Small intestine (tissue), 7 donors: ENCODE measurements around the gene INSC. TPM values are rescaled to one million over a fixed set of nuclear protein-coding genes. Genes with fewer than 3 reads are reported as not detected.

Experiments used
- DNase-seq, 2 donors: peaks; one replicate each; pipeline versions ENCODE4 v3.0.0 to v3.0.0-alpha.2; 2013
- FAIRE-seq: peaks from 2 replicates; lab custom pipeline; 2012; peaks lifted over from hg19 to GRCh38; lab: Jason Lieb, UNC
- H3K27ac ChIP-seq, 3 donors: one replicate each; pipeline ENCODE4 v1.5.1; 2013; ENCODE audit warnings: low read length in 2 of 3, mild to moderate bottlenecking in 2 of 3, control low read depth in 1 of 3, inconsistent platforms in 1 of 3, low read depth in 1 of 3, moderate library complexity in 1 of 3
- H3K27me3 ChIP-seq, 3 donors: one replicate each; pipeline ENCODE4 v1.6.1; 2013; ENCODE audit warnings: low read length in 3 of 3, inconsistent platforms in 1 of 3; ENCODE audit not compliant: control insufficient read depth in 3 of 3, insufficient read depth in 3 of 3
- H3K36me3 ChIP-seq, 3 donors: one replicate each; pipeline ENCODE4 v1.6.1; 2013; ENCODE audit warnings: low read length in 3 of 3, inconsistent platforms in 1 of 3, low read depth in 1 of 3, mild to moderate bottlenecking in 1 of 3, moderate library complexity in 1 of 3; ENCODE audit not compliant: control insufficient read depth in 3 of 3, insufficient read depth in 2 of 3
- H3K4me1 ChIP-seq, 3 donors: one replicate each; pipeline ENCODE4 v1.6.1; 2013; ENCODE audit warnings: low read length in 2 of 3, inconsistent platforms in 1 of 3, low read depth in 1 of 3, mild to moderate bottlenecking in 1 of 3, moderate library complexity in 1 of 3; ENCODE audit not compliant: control insufficient read depth in 3 of 3, insufficient read depth in 2 of 3
- H3K4me3 ChIP-seq, 3 donors: one replicate each; pipeline ENCODE4 v1.5.1; 2013; ENCODE audit warnings: low read length in 3 of 3, control low read depth in 1 of 3, inconsistent platforms in 1 of 3, low read depth in 1 of 3, mild to moderate bottlenecking in 1 of 3, moderate library complexity in 1 of 3
- H3K9me3 ChIP-seq, 2 donors: one replicate each; pipeline ENCODE4 v1.6.1; 2013; ENCODE audit warnings: low read depth in 1 of 2, low read length in 1 of 2; ENCODE audit not compliant: control insufficient read depth in 2 of 2, insufficient read depth in 1 of 2
- WGBS, 3 donors: extraction: QIAGEN DNeasy Blood & Tissue Kit; methylation state at CpG; one replicate each; pipeline ENCODE4 v1.1.7; 2013; 5-methylcytosine and 5-hydroxymethylcytosine counted together
- polyA plus RNA-seq, 4 donors: library from polyadenylated mRNA; stranded (reverse) in 3 of 4; unstranded in 1 of 4; fragments of 200-250 nt in 3 of 4; fragments of 120-200 nt in 1 of 4; gene quantifications; one replicate each; pipeline versions ENCODE4 v1.2.1 to v1.2.3, GENCODE V29; 2013
- donor health status: healthy with polysubstance abuse.
- donor health status: control.
- donor health status: control.
- donor health status: Bipolar disorder and iron deficiency.
- donor health status: healthy.

INSC gene
- polyA plus RNA-seq, 4 donors = 1.4 to 3.8 (median 1.9) TPM; not detected in 1

GRCh38 chr11:15228331-15228849 lies 113.7 kb downstream of the INSC start:
- 75 to 92% (median 85%) methylated on average over 8 of the region's 8 CpGs for WGBS, 3 donors
- FAIRE-seq (no peak), DNase-seq (no peak)
- no peaks in the 10 kb centered on the region for H3K9me3 ChIP-seq
- H3K4me1 ChIP-seq = no peaks in the 10 kb centered on the region
- no peak overlapping the region for H3K27ac ChIP-seq
- H3K36me3 ChIP-seq = no peaks in the 10 kb centered on the region
- no peak overlapping the region for H3K4me3 ChIP-seq
- H3K27me3 ChIP-seq = peaks cover 0 to 3% (median 0%) of the 10 kb centered on the region in 3 donors

- no peak for DNase-seq
- Histone ChIP-seq H3K4me1 (no peaks in the 10 kb centered on the region), H3K27me3 (peaks cover 0 to 3% (median 0%) of the 10 kb centered on the region in 3 donors), H3K4me3 (no peak overlapping the region), H3K36me3 (no peaks in the 10 kb centered on the region), H3K27ac (no peak overlapping the region), H3K9me3 (no peaks in the 10 kb centered on the region)
- 15 to 71% (median 63%) methylated on average over 2 of the region's 2 CpGs for WGBS, 3 donors
- FAIRE-seq = no peak
These were observed 114.3 kb downstream of the INSC start for GRCh38 chr11:15229069-15229468.

- no peaks in the 10 kb centered on the region for H3K9me3 ChIP-seq
- 72 to 74% (median 73%) methylated on average over 4 of the region's 4 CpGs for WGBS, 3 donors
- no peak overlapping the region for H3K27ac ChIP-seq
- no peak for FAIRE-seq
- H3K27me3 ChIP-seq = peaks cover 0 to 2% (median 0%) of the 10 kb centered on the region in 3 donors
- no peaks in the 10 kb centered on the region for H3K4me1 ChIP-seq
- DNase-seq = no peak
- H3K4me3 ChIP-seq = no peak overlapping the region
- no peaks in the 10 kb centered on the region for H3K36me3 ChIP-seq
These were observed 117.8 kb downstream of the INSC start for GRCh38 chr11:15232496-15232895.

GRCh38 chr11:15233371-15234165 lies 118.8 kb downstream of the INSC start:
- no peak for DNase-seq
- Histone ChIP-seq H3K36me3 (no peaks in the 10 kb centered on the region), H3K4me3 (no peak overlapping the region), H3K27ac (no peak overlapping the region), H3K9me3 (no peaks in the 10 kb centered on the region), H3K27me3 (no peaks in the 10 kb centered on the region), H3K4me1 (no peaks in the 10 kb centered on the region)
- FAIRE-seq = no peak
- WGBS, 3 donors = 55 to 73% (median 72%) methylated on average over 8 of the region's 8 CpGs

GRCh38 chr11:15234796-15235195 lies 120.1 kb downstream of the INSC start:
- no peaks in the 10 kb centered on the region for H3K4me1 ChIP-seq
- no peak for FAIRE-seq
- H3K4me3 ChIP-seq = no peak overlapping the region
- H3K9me3 ChIP-seq = no peaks in the 10 kb centered on the region
- 68 to 74% (median 72%) methylated on average over 3 of the region's 3 CpGs for WGBS, 3 donors
- peaks cover 0 to 4% (median 0%) of the 10 kb centered on the region in 3 donors for H3K36me3 ChIP-seq
- DNase-seq = no peak
- H3K27ac ChIP-seq = no peak overlapping the region
- no peaks in the 10 kb centered on the region for H3K27me3 ChIP-seq

GRCh38 chr11:15236559-15236958 lies 121.8 kb downstream of the INSC start:
- Histone ChIP-seq H3K9me3 (no peaks in the 10 kb centered on the region), H3K27ac (no peak overlapping the region), H3K4me1 (no peaks in the 10 kb centered on the region), H3K4me3 (no peak overlapping the region), H3K27me3 (no peaks in the 10 kb centered on the region), H3K36me3 (peaks cover 0 to 4% (median 0%) of the 10 kb centered on the region in 3 donors)
- 74 to 84% (median 79%) methylated on average over 4 of the region's 4 CpGs for WGBS, 3 donors
- FAIRE-seq = no peak
- DNase-seq = no peak

- no peaks in the 10 kb centered on the region for H3K27me3 ChIP-seq
- H3K36me3 ChIP-seq = peaks cover 0 to 4% (median 0%) of the 10 kb centered on the region in 3 donors
- no peak overlapping the region for H3K27ac ChIP-seq
- H3K4me1 ChIP-seq = no peaks in the 10 kb centered on the region
- DNase-seq (no peak), FAIRE-seq (no peak)
- 95 to 96% (median 96%) methylated on average over 7 of the region's 7 CpGs for WGBS, 3 donors
- H3K9me3 ChIP-seq = no peaks in the 10 kb centered on the region
- H3K4me3 ChIP-seq = no peak overlapping the region
These were observed 124.1 kb downstream of the INSC start for GRCh38 chr11:15238856-15239255.

- Histone ChIP-seq H3K27me3 (peaks cover 0 to 3% (median 0%) of the 10 kb centered on the region in 3 donors), H3K4me3 (no peak overlapping the region), H3K36me3 (no peaks in the 10 kb centered on the region), H3K4me1 (no peaks in the 10 kb centered on the region), H3K27ac (no peak overlapping the region), H3K9me3 (no peaks in the 10 kb centered on the region)
- no peak for FAIRE-seq
- peak in 1 of 2 donors; percentile 19 for DNase-seq
- 54 to 83% (median 72%) methylated on average over 3 of the region's 3 CpGs for WGBS, 3 donors
These were observed 134.0 kb downstream of the INSC start for GRCh38 chr11:15248749-15249148.
